Measurements from ENCODE around the gene COL6A2.

- TF ChIP-seq CTCF (IDR thresholded peaks at IDR 0.05; ENCODE audit: low read depth, low read length, poor library complexity, severe bottlenecking), result no peak
- TF ChIP-seq EZH2phosphoT487 (IDR thresholded peaks at IDR 0.05; ENCODE audit: borderline replicate concordance, low read length), result no peak
Observed at GRCh38 chr21:46115441-46116188, 17.7 kb downstream of the COL6A2 start.

All from DOHH2 (cell line).